GM10248 (cell line): ENCODE data around the gene KMT2C.
"Not testable (repeated sequence)": the region's sequence is repeated elsewhere in the genome, so short reads cannot be mapped to it uniquely, and the experiment has no call there.

Experiments used
- CTCF ChIA-PET: fragments of 300-600 bp; sonication (Branson Sonifier 250); formaldehyde crosslinking; extraction: SDS; loops from one replicate; lab custom pipeline; 2021; ENCODE audit warnings: antibody characterized with exemption; lab: Yijun Ruan, JAX
- POLR2A ChIA-PET: fragments of 350-650 bp; sonication (Branson Sonifier 250); formaldehyde crosslinking; extraction: SDS; loops from one replicate; lab custom pipeline; 2020; ENCODE audit warnings: antibody characterized with exemption; lab: Yijun Ruan, JAX
- DNase-seq: peaks from one replicate; pipeline ENCODE4 v3.0.0; 2012; ENCODE audit errors: extremely low spot score
- TF ChIP-seq, protein P1 (sequence below): IDR thresholded peaks from 2 replicates; pipeline ENCODE4 v1.5.1; 2012; ENCODE audit warnings: mild to moderate bottlenecking, low read depth; ENCODE audit errors: extremely low read depth, missing control alignments, control extremely low read depth

KMT2C gene

DNA sequence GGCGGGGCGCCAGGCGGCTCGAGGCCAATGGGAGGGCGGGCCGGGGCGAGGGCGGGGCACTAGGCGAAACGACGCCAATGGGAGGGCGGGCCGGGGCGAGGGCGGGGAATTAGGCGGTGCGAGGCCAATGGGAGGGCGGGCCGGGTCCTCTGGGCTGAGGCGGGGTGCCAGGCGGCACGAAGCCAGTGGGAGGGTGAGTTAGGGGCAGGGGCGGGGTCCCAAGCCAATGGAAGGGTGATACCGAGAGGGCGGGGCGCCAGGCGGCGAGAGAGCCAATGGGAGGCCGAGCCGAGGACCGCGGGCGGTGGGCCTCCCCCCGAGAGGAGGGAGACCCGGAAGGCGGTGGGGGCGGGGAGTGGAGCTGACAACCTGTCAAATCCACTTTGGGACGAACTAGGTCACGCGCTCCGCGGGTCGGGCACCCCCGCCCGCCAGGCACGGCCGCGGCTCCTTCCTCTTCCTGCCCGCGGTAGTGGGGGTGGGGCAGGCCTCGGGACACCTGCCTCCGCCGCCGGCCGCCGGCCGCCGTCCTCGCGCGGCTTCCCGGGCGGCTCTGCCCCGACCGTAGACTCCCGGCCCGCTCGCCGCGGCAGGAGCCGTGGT is 28.0 kb upstream of the KMT2C start:
- TF ChIP-seq, protein P1, sequence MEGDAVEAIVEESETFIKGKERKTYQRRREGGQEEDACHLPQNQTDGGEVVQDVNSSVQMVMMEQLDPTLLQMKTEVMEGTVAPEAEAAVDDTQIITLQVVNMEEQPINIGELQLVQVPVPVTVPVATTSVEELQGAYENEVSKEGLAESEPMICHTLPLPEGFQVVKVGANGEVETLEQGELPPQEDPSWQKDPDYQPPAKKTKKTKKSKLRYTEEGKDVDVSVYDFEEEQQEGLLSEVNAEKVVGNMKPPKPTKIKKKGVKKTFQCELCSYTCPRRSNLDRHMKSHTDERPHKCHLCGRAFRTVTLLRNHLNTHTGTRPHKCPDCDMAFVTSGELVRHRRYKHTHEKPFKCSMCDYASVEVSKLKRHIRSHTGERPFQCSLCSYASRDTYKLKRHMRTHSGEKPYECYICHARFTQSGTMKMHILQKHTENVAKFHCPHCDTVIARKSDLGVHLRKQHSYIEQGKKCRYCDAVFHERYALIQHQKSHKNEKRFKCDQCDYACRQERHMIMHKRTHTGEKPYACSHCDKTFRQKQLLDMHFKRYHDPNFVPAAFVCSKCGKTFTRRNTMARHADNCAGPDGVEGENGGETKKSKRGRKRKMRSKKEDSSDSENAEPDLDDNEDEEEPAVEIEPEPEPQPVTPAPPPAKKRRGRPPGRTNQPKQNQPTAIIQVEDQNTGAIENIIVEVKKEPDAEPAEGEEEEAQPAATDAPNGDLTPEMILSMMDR: no peak
- CTCF ChIA-PET: interaction anchor here (1.3 to 1.5 kb wide), 2 partner anchors 21 to 243 kb away, joined by 3 read pairs; no protein-coding TSS in a partner anchor
- POLR2A ChIA-PET: interaction anchor here (0.6 to 1.0 kb wide), 2 partner anchors 30 to 117 kb away, joined by 3 read pairs; no protein-coding TSS in a partner anchor
- peak; percentile 99 for DNase-seq

DNA sequence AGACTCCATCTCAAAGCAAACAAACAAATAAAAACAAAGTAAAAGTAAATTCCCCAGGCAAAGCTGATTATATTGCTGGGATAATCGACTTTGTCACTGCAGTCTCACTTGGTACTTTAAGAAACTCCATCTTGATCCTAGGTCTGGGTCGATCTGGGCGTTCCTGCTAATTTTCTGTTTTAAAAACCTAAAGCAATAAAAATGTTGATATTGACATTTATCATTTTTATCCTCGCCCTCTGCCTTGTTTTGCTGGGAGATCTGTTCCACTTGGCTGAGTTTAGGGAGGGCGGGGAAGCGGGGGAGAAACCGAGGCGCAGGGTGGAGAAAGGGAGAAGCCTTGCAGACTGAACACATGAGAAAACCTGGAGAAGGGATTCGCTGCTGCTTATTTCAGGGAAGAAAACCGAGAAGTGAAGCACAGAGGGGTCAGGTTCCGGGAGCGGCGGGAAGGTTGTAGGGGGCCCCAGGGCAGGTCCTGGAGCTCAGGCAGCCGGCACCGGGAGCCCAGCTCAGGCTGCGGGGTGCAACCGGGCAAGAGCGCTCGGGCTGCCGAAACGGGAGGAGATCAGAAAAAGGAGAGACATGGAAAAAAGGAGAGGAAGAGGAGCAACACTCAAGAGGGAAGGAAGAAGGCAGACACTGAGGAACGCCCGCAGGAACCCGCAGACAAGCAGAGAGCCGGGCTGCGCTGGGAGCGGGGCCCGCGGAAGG is 27.3 kb upstream of the KMT2C start:
- POLR2A ChIA-PET: interaction anchor here (0.6 kb wide), 1 partner anchor 29 kb away, joined by 3 read pairs; no protein-coding TSS in a partner anchor
- TF ChIP-seq, protein P1: no peak
- peak; percentile 24 for DNase-seq
- CTCF ChIA-PET: interaction anchor here (1.3 to 1.5 kb wide), 2 partner anchors 21 to 244 kb away, joined by 3 read pairs; no protein-coding TSS in a partner anchor

DNA sequence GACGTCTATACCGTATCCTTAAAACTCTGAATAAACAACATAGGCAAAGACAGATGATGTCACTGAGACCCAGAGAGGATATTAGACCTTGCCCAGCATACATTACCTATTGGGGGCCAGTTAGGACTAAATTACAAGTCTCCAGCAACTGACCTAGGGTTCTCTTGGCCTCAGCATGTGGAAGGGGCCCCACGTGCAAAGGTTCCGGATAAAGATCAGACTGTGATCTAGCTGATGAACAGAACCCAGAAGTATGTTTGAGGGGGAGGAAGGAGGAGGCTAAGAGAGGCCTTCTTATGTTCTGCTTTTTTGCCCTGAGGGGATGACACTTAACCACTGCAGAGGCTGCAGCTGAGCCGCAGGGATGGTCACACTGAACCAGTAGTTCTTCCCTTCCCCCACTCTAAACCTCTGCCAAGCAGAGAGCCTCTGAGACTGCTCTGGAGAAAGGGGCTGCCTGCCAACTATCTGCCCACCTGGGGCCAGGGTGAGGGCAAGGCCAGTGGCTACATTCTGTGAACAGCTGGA is 24.0 kb upstream of the KMT2C start:
- TF ChIP-seq, protein P1: no peak
- ChIA-PET POLR2A (no interaction called here), CTCF (interaction anchor here (1.2 kb wide), 1 partner anchor 11 kb away, joined by 4 read pairs; no protein-coding TSS in a partner anchor)
- DNase-seq: no peak

DNA sequence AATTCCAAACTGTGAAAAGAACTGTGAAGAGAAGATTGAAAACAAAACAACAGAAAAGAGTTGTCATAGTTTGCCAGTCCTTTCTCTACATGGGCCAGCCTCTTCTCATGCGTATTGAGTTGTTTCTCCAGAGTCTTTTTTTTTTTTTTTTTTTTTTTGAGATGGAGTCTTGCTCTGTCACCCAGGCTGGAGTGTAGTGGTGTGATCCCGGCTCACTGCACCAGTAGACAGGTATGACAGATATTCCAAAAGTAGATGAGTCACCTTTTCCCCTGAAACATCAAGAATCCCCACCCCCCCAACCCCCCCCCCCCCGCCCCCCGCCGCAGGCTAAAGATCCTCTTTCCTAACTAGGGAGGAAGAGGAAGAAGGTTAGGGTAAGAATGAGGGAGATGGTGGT is 15.6 kb upstream of the KMT2C start:
- DNase-seq: no peak
- CTCF ChIA-PET: no interaction called here
- TF ChIP-seq, protein P1: no peak
- POLR2A ChIA-PET: no interaction called here

DNA sequence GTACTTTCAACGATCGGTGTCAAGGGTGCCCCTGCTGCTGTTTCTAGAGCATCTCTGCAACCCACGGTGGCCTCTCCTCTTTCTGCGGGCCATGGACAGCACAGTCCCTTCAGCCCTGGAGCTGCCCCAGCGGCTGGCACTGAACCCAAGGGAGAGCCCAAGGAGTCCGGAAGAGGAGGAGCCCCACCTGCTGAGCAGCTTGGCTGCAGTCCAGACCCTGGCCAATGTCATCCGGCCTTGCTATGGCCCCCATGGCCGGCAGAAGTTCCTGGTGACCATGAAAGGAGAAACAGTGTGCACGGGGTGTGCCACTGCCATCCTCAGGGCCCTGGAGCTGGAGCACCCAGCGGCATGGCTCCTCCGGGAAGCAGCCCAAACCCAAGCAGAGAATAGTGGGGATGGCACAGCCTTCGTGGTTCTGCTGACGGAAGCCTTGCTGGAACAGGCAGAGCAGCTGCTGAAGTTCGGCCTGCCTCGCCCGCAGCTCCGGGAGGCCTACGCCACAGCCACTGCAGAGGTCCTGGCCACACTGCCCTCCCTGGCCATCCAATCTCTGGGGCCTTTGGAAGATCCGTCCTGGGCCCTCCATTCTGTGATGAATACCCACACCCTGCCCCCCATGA is 9.7 kb upstream of the KMT2C start:
- CTCF ChIA-PET: interaction anchor here (1.4 kb wide), 1 partner anchor 108 kb away, joined by 4 read pairs; no protein-coding TSS in a partner anchor
- POLR2A ChIA-PET, DNase-seq: not testable (repeated sequence)

DNA sequence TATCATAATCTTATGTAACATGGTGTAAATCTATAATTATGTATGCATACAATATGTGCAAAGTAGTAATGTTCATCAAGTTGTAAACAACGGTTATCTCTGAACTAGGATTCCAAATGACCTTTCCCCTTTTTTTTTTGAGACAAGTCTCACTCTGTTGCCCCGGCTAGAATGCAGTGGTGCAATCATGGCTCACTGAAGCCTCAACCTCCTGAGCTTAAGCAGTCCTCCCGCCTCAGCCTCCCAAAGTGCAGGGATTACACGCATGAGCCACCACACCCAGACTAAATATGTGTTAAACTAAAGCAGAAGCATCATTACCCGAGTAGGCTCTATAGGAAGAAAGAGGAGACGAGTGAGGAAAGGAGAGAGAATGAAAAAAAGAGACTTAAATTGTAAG is 7.8 kb upstream of the KMT2C start:
- DNase-seq: no peak
- CTCF ChIA-PET: no interaction called here
- TF ChIP-seq, protein P1: no peak
- POLR2A ChIA-PET: no interaction called here
